ENCODE data around the gene RASAL2.

The RASAL2 gene

GRCh38 chr1:178093951-178094738 lies at the start of gene RASAL2:
Gene RASAL2 (plus strand): TSS chr1:178094104. CDS start chr1:178094493, 389 bp downstream.
- Mint-ChIP-seq H3K9me3 (peaks cover 7% of the 10 kb centered on the region), H3K4me1 (peaks cover 6% of the 10 kb centered on the region), H3K27ac (no peak within 1 kb of the TSS), H3K4me3 (peak within 1 kb of the TSS; percentile 46), H3K36me3 (no peaks in the 10 kb centered on the region)
- ATAC-seq, result peak; percentile 43
- no peak for DNase-seq (ENCODE audit: low spot score in 2 of 2)

- no peaks in the 10 kb centered on the region for H3K36me3 Mint-ChIP-seq
- H3K27ac Mint-ChIP-seq, result no peak overlapping the region
- DNase-seq (ENCODE audit: low spot score in 2 of 2) (no peak), ATAC-seq (no peak)
- H3K9me3 Mint-ChIP-seq, result peaks cover 4% of the 10 kb centered on the region
- no peaks in the 10 kb centered on the region for H3K4me1 Mint-ChIP-seq
- no peak overlapping the region for H3K4me3 Mint-ChIP-seq
These were observed 47.2 kb upstream of the RASAL2 start for GRCh38 chr1:178046591-178047270.

- DNase-seq (ENCODE audit: low spot score in 2 of 2) (no peak), ATAC-seq (no peak)
- Mint-ChIP-seq H3K36me3 (no peaks in the 10 kb centered on the region), H3K27ac (no peak overlapping the region), H3K4me1 (no peaks in the 10 kb centered on the region), H3K4me3 (no peak overlapping the region), H3K9me3 (peaks cover 4% of the 10 kb centered on the region)
These were observed 46.4 kb upstream of the RASAL2 start for GRCh38 chr1:178047403-178048093.

DNA sequence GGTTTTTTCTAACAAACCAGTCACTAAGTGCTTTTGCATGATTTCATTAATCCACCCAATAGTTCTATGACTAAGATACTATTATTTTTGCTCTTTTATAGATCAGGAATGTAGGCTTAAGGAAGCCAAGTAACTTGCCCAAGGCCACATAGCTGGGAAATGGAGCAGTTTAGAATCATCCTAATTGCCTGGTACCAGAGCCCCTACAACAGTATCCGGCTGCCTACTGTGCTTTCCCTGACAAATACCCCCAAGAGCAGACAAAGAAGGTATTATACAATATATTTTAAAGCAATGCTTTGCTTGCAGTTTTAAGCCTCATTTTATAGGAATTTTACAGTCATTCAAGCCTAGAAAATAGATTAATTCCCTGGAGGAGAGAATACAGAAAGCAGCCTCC lies 45.5 kb upstream of the RASAL2 start:
- DNase-seq (ENCODE audit: low spot score in 2 of 2), result no peak
- Mint-ChIP-seq H3K4me1 (no peaks in the 10 kb centered on the region), H3K36me3 (no peaks in the 10 kb centered on the region), H3K4me3 (no peak overlapping the region), H3K27ac (no peak overlapping the region), H3K9me3 (peaks cover 4% of the 10 kb centered on the region)
- ATAC-seq, result no peak

DNA sequence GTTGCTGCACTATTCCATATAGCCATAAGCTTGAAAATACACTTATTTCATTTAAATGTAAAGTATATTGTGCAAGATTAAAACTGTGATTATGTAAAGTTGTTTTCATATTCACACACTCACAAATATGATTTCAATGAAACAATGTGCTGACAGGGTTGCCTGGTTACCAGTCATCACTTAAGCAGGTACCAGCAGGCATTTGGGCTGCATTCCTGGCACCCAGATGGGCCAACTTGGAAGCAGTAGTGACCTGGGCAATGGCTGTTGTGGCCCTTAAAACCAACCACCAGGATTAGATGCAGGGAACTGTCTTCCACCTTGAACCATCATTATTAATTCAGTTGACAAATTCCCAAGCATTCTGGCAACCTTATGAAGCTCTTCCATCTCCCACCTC lies 45.0 kb upstream of the RASAL2 start:
- Mint-ChIP-seq H3K27ac (no peak overlapping the region), H3K4me3 (no peak overlapping the region), H3K36me3 (no peaks in the 10 kb centered on the region), H3K9me3 (peaks cover 4% of the 10 kb centered on the region), H3K4me1 (no peaks in the 10 kb centered on the region)
- ATAC-seq (no peak), DNase-seq (ENCODE audit: low spot score in 2 of 2) (no peak)

DNA sequence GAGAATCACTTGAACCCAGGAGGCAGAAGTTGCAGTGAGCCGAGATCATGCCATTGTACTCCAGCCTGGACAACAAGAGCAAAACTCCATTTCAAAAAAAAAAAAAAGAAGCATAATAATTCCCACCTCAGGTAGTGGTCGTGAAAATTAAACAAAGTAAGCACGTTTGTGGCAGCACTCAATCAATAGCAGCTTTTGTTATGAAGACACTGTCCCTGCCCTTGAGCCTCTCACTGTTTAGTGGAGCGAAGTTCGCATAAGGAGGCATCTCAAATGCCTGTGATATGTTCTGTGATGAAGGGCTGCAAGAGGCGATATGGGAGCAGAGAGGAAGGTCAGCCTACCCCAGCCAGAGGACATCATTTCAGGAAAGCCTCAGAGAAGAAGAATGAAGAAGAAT lies 43.8 kb upstream of the RASAL2 start:
- no peak for ATAC-seq
- H3K4me1 Mint-ChIP-seq, result no peaks in the 10 kb centered on the region

GRCh38 chr1:178051071-178051470 lies 42.8 kb upstream of the RASAL2 start:
- ATAC-seq, result no peak
- Mint-ChIP-seq H3K9me3 (peaks cover 6% of the 10 kb centered on the region), H3K27ac (no peak overlapping the region), H3K4me1 (no peaks in the 10 kb centered on the region), H3K36me3 (no peaks in the 10 kb centered on the region), H3K4me3 (no peak overlapping the region)
- no peak for DNase-seq (ENCODE audit: low spot score in 2 of 2)

More for the DNA sequence above, 43.8 kb upstream of the RASAL2 start:
- no peak for DNase-seq (ENCODE audit: low spot score in 2 of 2)
- H3K9me3 Mint-ChIP-seq, result peaks cover 4% of the 10 kb centered on the region
- no peaks in the 10 kb centered on the region for H3K36me3 Mint-ChIP-seq
- no peak overlapping the region for H3K27ac Mint-ChIP-seq
- H3K4me3 Mint-ChIP-seq, result no peak overlapping the region

DNA sequence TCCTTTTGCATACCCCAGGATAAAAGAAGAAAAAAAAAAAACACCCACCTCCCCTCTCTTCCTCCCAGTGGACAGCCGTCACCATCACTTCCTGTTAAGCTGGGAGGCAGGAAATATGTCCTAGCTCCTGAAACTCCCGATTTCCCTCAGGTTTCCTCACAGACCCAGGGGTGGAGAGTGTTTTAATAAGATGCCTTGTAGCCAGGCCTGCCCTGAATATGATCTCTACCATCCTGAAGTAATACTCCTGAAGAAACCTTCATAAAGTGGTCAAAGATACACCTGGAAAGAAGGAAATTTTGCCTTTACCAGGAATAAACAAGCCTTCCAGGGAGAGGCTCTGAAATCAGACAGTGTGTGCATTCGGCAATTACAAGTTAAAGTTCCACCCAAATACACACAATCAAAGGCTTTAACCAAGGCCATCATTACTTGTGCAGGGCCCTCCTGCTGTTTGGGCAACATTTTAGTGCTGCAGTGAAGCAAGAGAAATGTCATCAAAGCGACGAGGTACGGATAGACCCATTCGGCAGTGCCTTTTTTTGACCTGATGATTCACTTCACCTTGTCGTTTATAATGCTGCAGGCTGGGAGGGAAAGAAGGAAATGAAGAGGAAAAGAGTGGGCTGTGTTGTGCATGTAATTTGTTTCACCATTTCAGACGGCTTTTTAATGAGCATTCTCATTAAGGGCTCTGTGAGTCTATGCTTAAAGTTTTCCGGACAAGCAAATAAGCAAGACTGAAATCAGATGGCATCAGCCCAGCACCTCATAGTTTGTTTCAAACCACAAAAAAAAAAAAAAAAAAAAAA lies 41.0 kb upstream of the RASAL2 start:
- Mint-ChIP-seq H3K4me3 (no peak overlapping the region), H3K27ac (no peak overlapping the region), H3K36me3 (no peaks in the 10 kb centered on the region), H3K4me1 (no peaks in the 10 kb centered on the region), H3K9me3 (peaks cover 9% of the 10 kb centered on the region)
- DNase-seq (ENCODE audit: low spot score in 2 of 2), result no peak
- no peak for ATAC-seq

DNA sequence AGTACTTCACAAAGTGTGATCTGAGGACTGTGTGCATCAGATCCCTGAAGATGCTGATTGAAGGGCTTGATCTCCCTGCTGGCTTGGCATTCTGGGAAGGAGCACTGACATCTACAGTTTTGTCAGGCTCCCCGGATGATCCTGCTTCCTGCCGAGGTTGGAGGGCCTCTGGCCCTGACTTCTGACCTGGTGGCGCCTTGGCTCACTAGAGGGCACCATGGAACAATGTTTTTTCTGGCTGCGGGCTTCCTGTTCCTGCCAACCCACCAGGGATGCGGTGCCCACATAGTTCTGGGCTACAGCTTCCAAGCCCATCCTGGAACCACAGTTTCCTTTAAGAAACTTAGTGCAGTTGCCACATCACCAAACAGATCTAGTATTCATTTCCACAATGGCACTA lies 38.8 kb upstream of the RASAL2 start:
- Mint-ChIP-seq H3K27ac (no peak overlapping the region), H3K4me3 (no peak overlapping the region), H3K4me1 (no peaks in the 10 kb centered on the region), H3K9me3 (peaks cover 12% of the 10 kb centered on the region), H3K36me3 (no peaks in the 10 kb centered on the region)
- ATAC-seq (no peak), DNase-seq (ENCODE audit: low spot score in 2 of 2) (no peak)

GRCh38 chr1:178055779-178056471 lies 38.0 kb upstream of the RASAL2 start:
- H3K9me3 Mint-ChIP-seq, result peaks cover 9% of the 10 kb centered on the region
- no peak overlapping the region for H3K4me3 Mint-ChIP-seq
- no peaks in the 10 kb centered on the region for H3K4me1 Mint-ChIP-seq
- H3K36me3 Mint-ChIP-seq, result no peaks in the 10 kb centered on the region
- ATAC-seq, result no peak
- no peak for DNase-seq (ENCODE audit: low spot score in 2 of 2)
- no peak overlapping the region for H3K27ac Mint-ChIP-seq

- DNase-seq (ENCODE audit: low spot score in 2 of 2) (no peak), ATAC-seq (no peak)
- Mint-ChIP-seq H3K27ac (no peak overlapping the region), H3K9me3 (peaks cover 12% of the 10 kb centered on the region), H3K36me3 (no peaks in the 10 kb centered on the region), H3K4me3 (no peak overlapping the region), H3K4me1 (no peaks in the 10 kb centered on the region)
These were observed 36.7 kb upstream of the RASAL2 start for GRCh38 chr1:178057141-178057765.

- H3K4me3 Mint-ChIP-seq, result no peak overlapping the region
- peaks cover 12% of the 10 kb centered on the region for H3K9me3 Mint-ChIP-seq
- no peak for DNase-seq (ENCODE audit: low spot score in 2 of 2)
- no peaks in the 10 kb centered on the region for H3K4me1 Mint-ChIP-seq
- no peaks in the 10 kb centered on the region for H3K36me3 Mint-ChIP-seq
- ATAC-seq, result no peak
- H3K27ac Mint-ChIP-seq, result no peak overlapping the region
These were observed 35.9 kb upstream of the RASAL2 start for GRCh38 chr1:178057912-178058534.

DNA sequence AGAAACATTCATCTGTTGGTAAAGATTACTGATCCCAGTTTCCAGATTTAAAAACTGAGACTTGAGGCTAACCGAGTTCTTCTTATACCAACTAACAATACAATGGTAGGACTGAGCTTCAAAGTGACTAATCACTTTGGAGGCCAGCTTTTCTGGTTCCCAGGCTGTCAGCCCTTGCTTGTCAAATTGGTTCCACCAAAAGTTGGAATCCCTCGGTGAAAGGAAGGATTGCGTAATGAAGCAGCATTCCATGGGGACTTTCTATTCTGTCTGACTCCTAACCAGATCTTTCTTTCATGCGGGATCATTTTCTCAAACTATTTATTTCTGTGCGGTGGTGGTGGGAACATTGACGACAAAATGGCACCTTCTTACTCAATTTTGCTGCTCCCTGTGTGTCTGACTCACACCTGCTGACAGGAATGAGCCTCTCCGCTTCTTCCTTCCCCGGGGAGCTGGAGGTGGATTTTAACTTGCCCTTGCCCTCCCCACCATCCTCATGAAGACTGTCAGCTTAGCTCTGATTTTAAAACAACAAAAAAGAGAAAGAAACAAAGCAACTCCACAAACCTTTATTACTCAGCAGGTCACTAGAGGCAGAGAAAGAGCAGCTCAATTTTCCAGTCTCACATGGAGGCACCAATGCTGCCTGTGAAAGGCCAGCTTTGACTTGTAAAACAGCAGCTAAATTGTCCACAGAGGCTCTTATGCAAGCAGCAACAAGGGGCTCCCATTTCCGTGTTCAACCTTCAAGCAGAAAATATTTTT lies 32.9 kb upstream of the RASAL2 start:
- DNase-seq (ENCODE audit: low spot score in 2 of 2) (no peak), ATAC-seq (no peak)
- H3K9me3 Mint-ChIP-seq, result peaks cover 14% of the 10 kb centered on the region
- no peaks in the 10 kb centered on the region for H3K4me1 Mint-ChIP-seq
- H3K36me3 Mint-ChIP-seq, result no peaks in the 10 kb centered on the region
- H3K4me3 Mint-ChIP-seq, result no peak overlapping the region
- no peak overlapping the region for H3K27ac Mint-ChIP-seq

Measured in stimulated activated effector memory CD8-positive, alpha-beta T cell treated with anti-CD3 and anti-CD28 coated beads, Interleukin-12 subunit alpha, Interleukin-12 subunit beta, amount 100 ng/mL, for 72 hours (primary cell).